Right renal pelvis (tissue), 4 donors: ENCODE results near the gene SPTA1. TPM values are rescaled to one million over a fixed set of nuclear protein-coding genes. Genes with fewer than 3 reads are reported as not detected.
"Not testable (repeated sequence)": the region's sequence is repeated elsewhere in the genome, so short reads cannot be mapped to it uniquely, and the experiment has no call there.

Experiments
- DNase-seq, 4 donors: peaks; one replicate each; pipeline ENCODE4 v3.0.0-alpha.2; 2013; ENCODE audit warnings: low read depth in 4 of 4, low spot score in 3 of 4, missing footprints in 1 of 4
- polyA plus RNA-seq, 4 donors: library from polyadenylated mRNA; unstranded; fragments of 120-200 nt; gene quantifications; one replicate each; pipeline ENCODE4 v1.2.1, GENCODE V29; 2013; ENCODE audit not compliant: insufficient read length in 4 of 4

SPTA1 gene
- 1 to 10 TPM; 1.2 to 2.4 (median 1.3) TPM for polyA plus RNA-seq

GRCh38 chr1:158686111-158687009, at the start of gene SPTA1:
TSS of gene SPTA1 (minus strand) at chr1:158686715. CDS start at chr1:158686517, 198 bp downstream.
- no peak for DNase-seq

GRCh38 chr1:158735848-158736247, 49.3 kb upstream of the SPTA1 start:
- no peak for DNase-seq

DNA sequence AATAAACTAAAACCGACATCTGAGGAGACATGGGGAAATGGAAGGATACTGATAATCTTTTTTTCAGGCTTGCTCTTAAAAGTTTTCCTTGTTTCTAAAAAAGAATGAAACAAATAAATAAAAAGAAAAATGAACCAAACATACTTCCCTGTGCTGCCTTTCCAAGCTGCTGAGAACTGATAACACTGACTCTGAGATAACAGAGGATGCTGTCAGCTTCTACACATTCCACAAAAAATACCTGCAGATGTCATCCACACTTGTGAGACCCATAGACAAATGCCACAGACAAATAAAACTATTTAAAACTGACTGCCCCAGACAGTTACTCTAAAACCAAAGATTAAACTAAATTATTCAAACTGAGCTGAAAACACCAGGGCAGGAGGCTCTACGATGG, 46.0 kb upstream of the SPTA1 start:
- no peak for DNase-seq

DNA sequence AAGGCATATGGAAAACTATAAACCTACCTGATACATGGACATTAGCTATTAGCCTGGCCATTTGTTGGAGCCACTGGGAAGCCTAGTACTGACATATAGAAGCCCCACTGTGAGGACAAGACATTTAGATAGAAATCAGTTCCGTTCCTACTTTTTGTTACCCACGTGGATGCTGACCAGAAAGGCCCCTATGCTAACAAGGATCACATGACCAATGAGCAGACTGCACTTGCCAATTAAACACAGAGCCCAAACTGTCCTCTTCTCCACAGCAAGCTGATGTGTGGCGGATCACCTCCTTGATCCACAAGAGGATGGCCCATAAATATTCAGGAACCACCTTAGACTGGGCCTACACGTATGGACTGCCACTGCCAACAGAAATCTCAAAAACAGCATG, 45.2 kb upstream of the SPTA1 start:
- DNase-seq = no peak

GRCh38 chr1:158730453-158730852, 43.9 kb upstream of the SPTA1 start:
- no peak for DNase-seq

GRCh38 chr1:158728510-158729225, 42.2 kb upstream of the SPTA1 start:
- no peak for DNase-seq

DNA sequence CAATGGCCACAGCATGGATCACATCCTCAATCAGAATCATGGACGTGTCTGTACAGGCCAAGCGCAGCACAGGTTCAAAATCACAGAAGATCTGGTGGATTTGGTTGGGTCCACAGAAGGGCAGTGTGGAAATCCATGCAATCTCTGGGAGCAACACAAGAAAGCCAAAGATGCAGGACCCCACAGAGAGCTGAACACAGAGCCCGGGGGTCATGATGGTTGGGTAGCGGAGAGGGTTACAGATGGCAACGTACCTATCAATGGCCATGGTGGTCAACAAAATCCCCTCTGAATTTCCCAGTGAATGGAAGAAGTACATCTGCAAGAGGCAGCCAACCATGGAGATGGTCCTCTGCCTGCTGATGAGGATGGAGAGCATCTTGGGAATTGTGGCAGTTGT, 37.9 kb upstream of the SPTA1 start:
- DNase-seq = no peak

DNA sequence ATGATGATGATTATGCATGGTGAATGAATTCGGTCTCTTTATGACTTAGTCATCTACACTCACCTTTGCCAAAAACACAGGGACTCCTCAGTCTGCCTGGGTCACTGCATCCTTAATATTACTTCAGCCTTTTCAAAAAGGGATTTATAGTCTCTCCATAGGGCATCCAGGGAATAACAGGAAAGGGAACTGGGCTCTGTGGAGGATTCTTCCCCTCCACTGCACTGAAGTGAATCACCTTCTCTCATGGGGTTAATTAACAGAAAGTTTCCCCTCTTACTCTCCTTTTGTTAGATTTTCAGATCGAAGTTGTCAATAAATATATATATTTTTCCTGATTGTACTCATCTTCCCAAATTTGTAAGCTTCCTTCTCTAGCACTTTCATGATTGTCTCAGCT, 34.1 kb upstream of the SPTA1 start, which contains the start of gene OR6K3:
TSS of gene OR6K3 (minus strand) at position 101 of the 400 bp plus-strand sequence. CDS start 2,605 bp downstream, outside the sequence.
- no peak for DNase-seq

DNA sequence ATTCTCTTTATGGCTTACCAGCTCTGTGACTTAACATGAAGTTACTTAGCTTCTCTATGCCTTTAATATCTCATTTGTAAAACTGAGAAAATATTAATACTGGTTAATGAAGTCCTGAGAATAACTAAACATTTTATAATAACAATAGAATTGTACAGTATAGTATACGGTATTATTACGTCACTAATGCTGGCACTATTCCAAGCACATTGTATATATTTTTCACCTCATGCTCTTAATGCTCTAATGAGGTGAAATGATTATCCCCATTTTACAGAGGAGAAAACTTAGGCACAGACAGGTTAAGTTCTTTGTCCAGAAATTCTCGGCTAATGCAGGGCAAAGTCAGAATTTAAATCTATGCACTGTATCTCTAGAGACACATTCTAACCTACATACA, 33.1 kb upstream of the SPTA1 start:
- no peak for DNase-seq

DNA sequence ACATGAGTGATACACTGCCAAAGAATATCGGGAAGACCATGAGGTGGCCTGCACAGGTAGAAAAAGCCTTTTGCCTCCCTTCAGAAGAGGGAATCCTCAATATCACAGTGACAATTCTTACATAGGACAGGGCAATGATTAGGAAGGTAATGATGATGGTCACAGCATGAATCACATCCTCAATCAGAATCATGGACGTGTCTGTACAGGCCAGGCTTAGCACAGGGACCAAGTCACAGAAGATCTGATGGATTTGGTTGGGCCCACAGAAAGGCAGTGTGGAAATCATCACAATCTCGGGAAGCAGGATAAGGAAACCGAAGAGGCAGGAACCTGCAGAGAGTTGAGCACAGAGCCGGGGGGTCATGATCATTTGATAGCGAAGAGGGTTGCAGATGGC, 30.8 kb upstream of the SPTA1 start:
- DNase-seq = no peak

- DNase-seq = no peak
These were observed 29.8 kb upstream of the SPTA1 start for GRCh38 chr1:158716335-158716734.

DNA sequence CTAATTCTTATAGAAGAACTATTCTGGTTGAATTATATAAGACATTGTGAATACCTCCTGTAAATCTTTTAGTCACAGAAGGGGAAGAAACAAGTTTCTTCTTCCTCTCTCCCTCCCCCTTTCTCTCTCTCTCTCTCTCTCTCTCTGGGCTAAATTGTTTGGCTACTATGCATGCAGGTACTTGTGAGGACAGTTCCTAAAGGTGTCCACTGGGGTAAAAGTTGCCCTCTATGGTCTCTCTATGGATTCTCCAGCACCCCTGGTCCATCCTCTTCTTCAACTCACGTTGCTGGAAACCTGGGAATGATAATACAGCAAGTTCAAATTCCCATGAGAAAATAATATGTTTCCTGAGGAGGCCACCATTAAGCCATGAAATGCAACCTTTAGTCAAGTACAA, 28.2 kb upstream of the SPTA1 start:
- DNase-seq = no peak

DNA sequence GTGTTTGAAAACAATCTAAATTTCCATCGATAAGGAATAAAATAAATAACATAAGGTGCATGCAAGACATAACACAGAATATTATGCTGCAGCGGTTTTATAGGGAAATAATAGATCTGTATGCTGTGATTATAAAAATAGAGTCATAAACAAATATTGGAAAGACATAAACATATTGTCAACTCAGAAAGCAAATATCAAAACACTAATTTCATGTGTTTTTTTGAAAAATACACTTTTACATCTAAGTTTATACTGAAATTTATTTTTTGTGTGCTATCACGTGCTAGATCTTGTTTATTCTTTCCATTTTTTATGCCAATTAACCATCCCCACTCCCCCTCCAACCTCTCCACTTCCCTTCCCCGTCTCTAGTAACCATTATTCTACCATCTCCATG, 24.6 kb upstream of the SPTA1 start:
- no peak for DNase-seq

DNA sequence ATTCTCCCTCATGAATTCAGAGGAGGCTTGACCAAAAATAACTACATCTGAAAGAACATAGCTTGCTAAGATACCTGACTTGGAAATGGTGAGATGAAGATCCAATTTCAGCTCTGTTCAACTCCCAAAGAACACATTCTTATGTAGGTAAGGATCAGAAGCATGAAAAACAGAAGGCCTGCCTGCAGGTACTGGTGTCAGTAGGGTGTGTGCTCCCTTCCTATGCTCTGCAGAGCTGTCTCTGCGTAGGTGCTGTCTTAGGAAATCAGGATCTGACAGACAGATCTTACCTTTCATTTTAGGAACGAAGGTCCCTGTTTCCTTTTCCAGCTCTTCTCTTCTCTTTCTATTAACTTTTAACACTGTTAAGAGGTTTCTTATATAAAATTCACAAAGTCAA, 19.6 kb upstream of the SPTA1 start:
- no peak for DNase-seq

GRCh38 chr1:158700552-158700951, 14.0 kb upstream of the SPTA1 start, which contains the start of gene OR6K2:
TSS of gene OR6K2 (minus strand) at chr1:158700652. CDS start at chr1:158700652, 0 bp downstream.
- DNase-seq = no peak

DNA sequence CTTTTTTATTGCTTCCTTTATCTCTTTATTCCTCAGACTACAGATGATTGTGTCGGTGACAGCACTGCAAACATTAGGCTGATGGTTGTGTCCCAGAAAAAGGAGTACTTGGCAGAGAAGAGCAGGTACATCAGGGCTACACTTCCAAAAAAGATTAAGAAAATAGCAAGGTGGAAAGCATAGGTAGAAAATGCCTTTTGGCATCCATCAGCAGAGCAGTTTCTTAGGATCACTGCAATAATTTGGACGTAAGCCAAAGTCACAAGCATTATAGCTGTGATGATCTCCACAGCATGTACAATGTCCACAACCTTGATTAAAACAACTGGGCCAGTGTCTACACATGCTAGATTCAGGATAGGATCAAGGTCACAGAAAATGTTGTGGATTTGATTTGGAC, 8.1 kb upstream of the SPTA1 start:
- no peak for DNase-seq

DNA sequence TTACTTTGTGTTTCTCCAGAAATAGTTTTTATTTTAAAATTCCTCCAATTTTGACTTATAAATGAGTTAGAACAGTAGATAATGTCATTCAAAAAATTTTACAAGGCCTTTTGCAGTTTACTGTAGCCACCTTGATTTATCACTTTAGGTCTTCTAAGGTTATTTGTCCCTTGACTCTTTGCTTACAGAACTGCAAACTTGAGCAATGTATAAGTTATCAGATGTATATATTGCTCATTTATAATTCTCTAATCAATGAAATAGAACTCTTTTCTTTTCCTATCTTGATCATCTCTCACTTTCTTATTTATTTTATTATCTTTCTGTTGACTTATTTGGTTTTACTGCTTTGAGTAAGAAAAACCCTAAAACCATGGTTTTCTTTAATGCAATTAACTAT, 5.8 kb upstream of the SPTA1 start:
- no peak for DNase-seq

- no peak for DNase-seq
These were observed 5.4 kb upstream of the SPTA1 start for GRCh38 chr1:158691907-158692306.

- DNase-seq = not testable (repeated sequence)
These were observed 4.6 kb upstream of the SPTA1 start for GRCh38 chr1:158691149-158691548.

DNA sequence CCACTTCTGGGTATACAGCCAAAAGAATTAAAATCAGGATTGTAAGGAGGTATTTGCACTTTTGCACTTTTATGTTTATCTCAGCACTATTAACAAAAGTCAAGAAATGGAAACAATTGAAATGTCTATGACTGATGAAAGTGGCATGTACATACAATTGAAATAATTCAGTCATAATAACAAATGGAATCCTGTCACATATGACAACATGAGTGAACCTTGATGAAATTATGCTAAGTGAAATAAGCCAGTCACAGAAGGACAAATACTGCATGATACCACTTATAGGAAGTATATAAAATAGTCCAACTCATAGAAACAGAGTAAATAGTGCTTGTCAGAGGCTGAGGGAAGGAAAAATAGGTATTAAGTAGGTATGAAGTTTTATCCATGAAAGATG, 3.4 kb upstream of the SPTA1 start:
- no peak for DNase-seq

DNA sequence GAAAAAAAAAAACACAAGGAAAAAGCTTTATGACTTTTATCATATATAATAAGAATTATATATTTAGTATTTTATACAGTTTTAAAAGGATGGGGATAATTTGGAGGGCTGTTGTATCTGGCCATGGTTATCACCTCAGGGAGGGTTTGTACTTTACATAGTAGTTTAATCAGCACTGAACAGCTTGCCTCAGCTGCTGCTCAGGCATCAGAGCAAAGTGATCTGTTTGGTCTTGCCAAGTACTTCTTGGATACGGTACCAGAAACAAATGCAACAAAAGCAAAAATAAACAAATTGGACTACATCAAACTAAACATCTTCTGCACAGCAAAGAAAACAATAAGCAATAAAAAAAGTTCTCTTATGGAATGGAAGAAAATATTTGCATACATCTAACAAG, 2.6 kb upstream of the SPTA1 start:
- no peak for DNase-seq

GRCh38 chr1:158688343-158688742, 1.8 kb upstream of the SPTA1 start:
- not testable (repeated sequence) for DNase-seq
